A549 (cell line): ENCODE results near the gene PNISR. TPM values are rescaled to one million over a fixed set of nuclear protein-coding genes. Genes with fewer than 3 reads are reported as not detected.
A peak's percentile ranks its signal among the peaks of the same experiment; 100 is the strongest.

Experiments used
- ATAC-seq, 2 experiments: fragments of 200-7000 bp in 1 of 2; fragments of >200 bp in 1 of 2; cut with Nextera tagmentation in 1 of 2; cut with Tn5 transposase in 1 of 2; 3 replicates each; pipeline versions ENCODE4 v1.8.0 to v1.9.1; 2018 to 2020; ENCODE audit warnings: mild to moderate bottlenecking in 1 of 2, moderate library complexity in 1 of 2
- CTCF ChIA-PET: fragments of 300-600 bp; sonication (Branson Sonifier 250); formaldehyde crosslinking; extraction: SDS; loops from one replicate; lab custom pipeline; 2021; ENCODE audit warnings: antibody characterized with exemption, inconsistent platforms; lab: Yijun Ruan, JAX
- POLR2A ChIA-PET: fragments of 350-600 bp; formaldehyde crosslinking; extraction: SDS; loops from one replicate; lab custom pipeline; 2021; ENCODE audit warnings: antibody characterized with exemption, inconsistent platforms; lab: Yijun Ruan, JAX
- DNase-seq, 2 experiments: peaks; one replicate each; pipeline versions ENCODE4 v3.0.0 to v3.0.0-alpha.2; 2011 to 2016; ENCODE audit warnings: low read depth in 1 of 2, low spot score in 1 of 2
- FAIRE-seq: peaks from 2 replicates; lab custom pipeline; 2011; peaks lifted over from hg19 to GRCh38; lab: Jason Lieb, UNC
- H3K27ac ChIP-seq, 2 experiments: fragments of >200 bp; sonication (Bioruptor Twin); formaldehyde crosslinking; 3 replicates each; pipeline ENCODE4 v1.5.1; 2016 to 2017
- H3K4me1 ChIP-seq: fragments of >200 bp; sonication (Bioruptor Twin); formaldehyde crosslinking; 3 replicates; pipeline ENCODE4 v1.6.1; 2016
- H3K4me2 ChIP-seq: fragments of >200 bp; sonication (Bioruptor Twin); formaldehyde crosslinking; 3 replicates; pipeline ENCODE4 v1.6.1; 2016
- H3K4me3 ChIP-seq: fragments of >200 bp; sonication (Bioruptor Twin); formaldehyde crosslinking; 3 replicates; pipeline ENCODE4 v1.5.1; 2016
- H3K9me3 ChIP-seq: fragments of >200 bp; sonication (Bioruptor Twin); formaldehyde crosslinking; 3 replicates; pipeline ENCODE4 v1.6.1; 2016
- BHLHE40 ChIP-seq: IDR thresholded peaks from 2 replicates; pipeline ENCODE4 v1.6.1; 2012; ENCODE audit warnings: low read depth, low read length, inconsistent platforms
- CHD2 ChIP-seq: fragments of 150-350 bp; IDR thresholded peaks from 2 replicates; pipeline ENCODE4 v1.6.1; 2014; ENCODE audit warnings: low read length; ENCODE audit not compliant: partially characterized antibody
- CHD4 ChIP-seq: fragments of 200-600 bp; sonication (generic); IDR thresholded peaks from 2 replicates; pipeline ENCODE4 v1.6.1; 2016; ENCODE audit warnings: antibody characterized with exemption, mild to moderate bottlenecking, borderline replicate concordance
- EP300 ChIP-seq, 2 experiments: fragments of >200 bp; sonication (Bioruptor Twin); formaldehyde crosslinking; IDR thresholded peaks; 2 replicates in 1 of 2; 3 replicates in 1 of 2; pipeline ENCODE4 v1.6.1; 2016 to 2017
- ESRRA ChIP-seq: fragments of 150-350 bp; IDR thresholded peaks from 2 replicates; pipeline ENCODE4 v1.6.1; 2014; ENCODE audit warnings: mild to moderate bottlenecking, low read length, borderline replicate concordance
- FOSL2 ChIP-seq, 2 experiments: fragments of 450-650 bp in 1 of 2; fragments of >200 bp in 1 of 2; sonication (Bioruptor Twin) in 1 of 2; formaldehyde crosslinking; IDR thresholded peaks; 2 replicates each; pipeline versions ENCODE4 v1.5.0 to v1.6.1; 2016 to 2020; ENCODE audit warnings: mild to moderate bottlenecking in 1 of 2, moderate library complexity in 1 of 2
- FOXS1 ChIP-seq: fragments of 250-450 bp; sonication (Bioruptor Pico); IDR thresholded peaks from 2 replicates; pipeline ENCODE4 v1.5.0; 2020; ENCODE audit warnings: mild to moderate bottlenecking, moderate library complexity
- HDAC2 ChIP-seq: fragments of 200-600 bp; sonication (generic); IDR thresholded peaks from 2 replicates; pipeline ENCODE4 v1.6.1; 2016
- HOXA7 ChIP-seq: fragments of 250-450 bp; sonication (Bioruptor Pico); IDR thresholded peaks from 2 replicates; pipeline ENCODE4 v1.5.0; 2020; ENCODE audit warnings: mild to moderate bottlenecking, moderate library complexity
- HOXB13 ChIP-seq: fragments of 250-450 bp; sonication (Bioruptor Pico); IDR thresholded peaks from 2 replicates; pipeline ENCODE4 v1.5.0; 2020; ENCODE audit warnings: low read depth, mild to moderate bottlenecking, moderate library complexity
- JUN ChIP-seq, 2 experiments: fragments of >200 bp; sonication (Bioruptor Twin); formaldehyde crosslinking; IDR thresholded peaks; 2 replicates in 1 of 2; 3 replicates in 1 of 2; pipeline ENCODE4 v1.6.1; 2016 to 2017
- KDM1A ChIP-seq: fragments of 200-600 bp; sonication (generic); IDR thresholded peaks from 2 replicates; pipeline ENCODE4 v1.6.1; 2016; ENCODE audit warnings: low read depth, mild to moderate bottlenecking
- KDM5A ChIP-seq: fragments of 200-600 bp; sonication (generic); IDR thresholded peaks from 2 replicates; pipeline ENCODE4 v1.6.1; 2016; ENCODE audit warnings: antibody characterized with exemption, mild to moderate bottlenecking
- NFE2L2 ChIP-seq: fragments of 150-350 bp; conservative IDR thresholded peaks from 2 replicates; pipeline ENCODE4 v1.6.1; 2014; ENCODE audit warnings: low read length
- NR3C1 ChIP-seq: fragments of >200 bp; sonication (Bioruptor Twin); formaldehyde crosslinking; IDR thresholded peaks from 3 replicates; pipeline ENCODE4 v1.6.1; 2017
- PHF8 ChIP-seq: fragments of 200-600 bp; sonication (generic); IDR thresholded peaks from 2 replicates; pipeline ENCODE4 v1.6.1; 2016; ENCODE audit warnings: low read depth, mild to moderate bottlenecking, antibody characterized with exemption, moderate library complexity, borderline replicate concordance
- POLR2A ChIP-seq: IDR thresholded peaks from 2 replicates; pipeline ENCODE4 v1.6.1; 2012; ENCODE audit warnings: mild to moderate bottlenecking, low read length
- RAD21 ChIP-seq, 2 experiments: fragments of >200 bp in 1 of 2; sonication (Bioruptor Twin) in 1 of 2; formaldehyde crosslinking in 1 of 2; IDR thresholded peaks in 1 of 2; conservative IDR thresholded peaks in 1 of 2; 2 replicates in 1 of 2; 3 replicates in 1 of 2; pipeline ENCODE4 v1.6.1; 2012 to 2018; ENCODE audit warnings: inconsistent platforms in 1 of 2
- RCOR1 ChIP-seq: fragments of 150-350 bp; IDR thresholded peaks from 2 replicates; pipeline ENCODE4 v1.6.1; 2014; ENCODE audit warnings: antibody characterized with exemption, low read length, low read depth
- RFX5 ChIP-seq: fragments of 450-650 bp; IDR thresholded peaks from 2 replicates; pipeline ENCODE4 v1.7.1; 2014; ENCODE audit warnings: antibody characterized with exemption, mild to moderate bottlenecking, moderate library complexity
- RNF2 ChIP-seq: fragments of 200-600 bp; sonication (generic); IDR thresholded peaks from 2 replicates; pipeline ENCODE4 v1.6.1; 2016; ENCODE audit warnings: low read depth, mild to moderate bottlenecking, antibody characterized with exemption, moderate library complexity, borderline replicate concordance
- SMC3 ChIP-seq: fragments of >200 bp; sonication (Bioruptor Twin); formaldehyde crosslinking; IDR thresholded peaks from 3 replicates; pipeline ENCODE4 v1.6.1; 2018; ENCODE audit warnings: inconsistent platforms
- TFCP2L1 ChIP-seq: fragments of 250-450 bp; sonication (Bioruptor Pico); IDR thresholded peaks from 2 replicates; pipeline ENCODE4 v1.5.0; 2021; ENCODE audit warnings: mild to moderate bottlenecking
- TP53 ChIP-seq: fragments of 250-450 bp; sonication (Bioruptor Pico); IDR thresholded peaks from 2 replicates; pipeline ENCODE4 v1.5.0; 2021; ENCODE audit warnings: mild to moderate bottlenecking, moderate library complexity
- WGBS: methylation state at CpG from one replicate; pipeline ENCODE4 v1.1.6; 2017; ENCODE audit errors: missing lambda C conversion rate; 5-methylcytosine and 5-hydroxymethylcytosine counted together
- polyA plus RNA-seq, 4 experiments: library from polyadenylated mRNA; depleted of rRNA in 3 of 4; stranded (reverse); fragments of >200 nt; fragmentation: RNase III in 1 of 4; extraction: RNeasy Plus Mini Kit Qiagen cat#74134 plus additional on column Dnase treatment in 1 of 4; gene quantifications; 2 replicates in 3 of 4; 3 replicates in 1 of 4; pipeline ENCODE4 v1.2.3, GENCODE V29; 2011 to 2017
- TF ChIP-seq, protein P1 (sequence below): fragments of 250-450 bp; sonication (Bioruptor Pico); IDR thresholded peaks from 2 replicates; pipeline ENCODE4 v1.5.0; 2020; ENCODE audit warnings: low read depth, mild to moderate bottlenecking, moderate library complexity
- TF ChIP-seq, protein P2 (sequence below): fragments of 150-350 bp; IDR thresholded peaks from 2 replicates; pipeline ENCODE4 v1.6.1; 2014; ENCODE audit warnings: low read depth, mild to moderate bottlenecking, low read length
- TF ChIP-seq, protein P3 (sequence below): fragments of 200-600 bp; sonication (generic); IDR thresholded peaks from 2 replicates; pipeline ENCODE4 v1.6.1; 2016; ENCODE audit warnings: antibody characterized with exemption, mild to moderate bottlenecking, moderate library complexity
- TF ChIP-seq, protein P4 (sequence below): IDR thresholded peaks from 2 replicates; pipeline ENCODE4 v1.6.1; 2012

Gene PNISR
- polyA plus RNA-seq, 2 of the 4 experiments (the other 2 are of a cell fraction): 51.5 to 53.7 TPM

DNA sequence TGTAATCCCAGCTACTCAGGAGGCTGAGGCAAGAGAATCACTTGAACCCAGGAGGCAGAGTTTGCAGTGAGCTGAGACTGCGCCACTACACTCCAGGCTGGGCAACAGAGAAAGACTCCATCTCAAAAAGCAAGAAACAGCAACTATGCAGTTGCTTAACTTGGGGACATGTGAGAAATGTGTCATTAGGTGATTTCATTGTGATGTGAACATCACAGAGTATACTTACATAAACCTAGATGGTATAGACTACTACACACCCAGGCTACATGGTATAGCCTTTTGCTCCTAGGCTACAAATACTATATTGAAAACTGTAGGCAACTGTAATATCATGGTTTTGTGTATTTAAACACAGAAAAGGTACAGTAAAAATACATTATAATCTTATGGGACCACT lies 27.8 kb downstream of the PNISR start:
- TF ChIP-seq NFE2L2 (no peak), FOXS1 (CRISPR knock-in tag) (no peak), NR3C1 (no peak), JUN (IDR thresholded peaks at IDR 0.05) (no peak), ESRRA (no peak), RAD21 (conservative IDR thresholded peaks at IDR 0.05 in 1 of 2, IDR thresholded peaks at IDR 0.05 in 1 of 2) (no peak), RCOR1 (no peak), TP53 (CRISPR knock-in tag) (no peak), FOSL2 (IDR thresholded peaks at IDR 0.05) (no peak), FOSL2 (CRISPR knock-in tag; IDR thresholded peaks at IDR 0.05) (no peak), CHD4 (no peak), BHLHE40 (no peak), HOXB13 (no peak), SMC3 (no peak), HOXA7 (no peak), HDAC2 (no peak), RFX5 (no peak)
- TF ChIP-seq, protein P1, sequence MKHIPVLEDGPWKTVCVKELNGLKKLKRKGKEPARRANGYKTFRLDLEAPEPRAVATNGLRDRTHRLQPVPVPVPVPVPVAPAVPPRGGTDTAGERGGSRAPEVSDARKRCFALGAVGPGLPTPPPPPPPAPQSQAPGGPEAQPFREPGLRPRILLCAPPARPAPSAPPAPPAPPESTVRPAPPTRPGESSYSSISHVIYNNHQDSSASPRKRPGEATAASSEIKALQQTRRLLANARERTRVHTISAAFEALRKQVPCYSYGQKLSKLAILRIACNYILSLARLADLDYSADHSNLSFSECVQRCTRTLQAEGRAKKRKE: no peak
- TF ChIP-seq, protein P2, sequence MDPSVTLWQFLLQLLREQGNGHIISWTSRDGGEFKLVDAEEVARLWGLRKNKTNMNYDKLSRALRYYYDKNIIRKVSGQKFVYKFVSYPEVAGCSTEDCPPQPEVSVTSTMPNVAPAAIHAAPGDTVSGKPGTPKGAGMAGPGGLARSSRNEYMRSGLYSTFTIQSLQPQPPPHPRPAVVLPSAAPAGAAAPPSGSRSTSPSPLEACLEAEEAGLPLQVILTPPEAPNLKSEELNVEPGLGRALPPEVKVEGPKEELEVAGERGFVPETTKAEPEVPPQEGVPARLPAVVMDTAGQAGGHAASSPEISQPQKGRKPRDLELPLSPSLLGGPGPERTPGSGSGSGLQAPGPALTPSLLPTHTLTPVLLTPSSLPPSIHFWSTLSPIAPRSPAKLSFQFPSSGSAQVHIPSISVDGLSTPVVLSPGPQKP: no peak
- ATAC-seq: no peak
- Histone ChIP-seq H3K4me2 (no peak overlapping the region), H3K4me1 (peaks cover 4% of the 10 kb centered on the region; the same call in 1 of the 3 replicates), H3K27ac (no peak overlapping the region), H3K9me3 (no peaks in the 10 kb centered on the region), H3K4me3 (no peak overlapping the region)
- ChIA-PET CTCF (no interaction called here), POLR2A (no interaction called here)
- 0% methylated on average over 1 of the region's 1 CpG for WGBS
- DNase-seq: no peak
- no peak for FAIRE-seq

DNA sequence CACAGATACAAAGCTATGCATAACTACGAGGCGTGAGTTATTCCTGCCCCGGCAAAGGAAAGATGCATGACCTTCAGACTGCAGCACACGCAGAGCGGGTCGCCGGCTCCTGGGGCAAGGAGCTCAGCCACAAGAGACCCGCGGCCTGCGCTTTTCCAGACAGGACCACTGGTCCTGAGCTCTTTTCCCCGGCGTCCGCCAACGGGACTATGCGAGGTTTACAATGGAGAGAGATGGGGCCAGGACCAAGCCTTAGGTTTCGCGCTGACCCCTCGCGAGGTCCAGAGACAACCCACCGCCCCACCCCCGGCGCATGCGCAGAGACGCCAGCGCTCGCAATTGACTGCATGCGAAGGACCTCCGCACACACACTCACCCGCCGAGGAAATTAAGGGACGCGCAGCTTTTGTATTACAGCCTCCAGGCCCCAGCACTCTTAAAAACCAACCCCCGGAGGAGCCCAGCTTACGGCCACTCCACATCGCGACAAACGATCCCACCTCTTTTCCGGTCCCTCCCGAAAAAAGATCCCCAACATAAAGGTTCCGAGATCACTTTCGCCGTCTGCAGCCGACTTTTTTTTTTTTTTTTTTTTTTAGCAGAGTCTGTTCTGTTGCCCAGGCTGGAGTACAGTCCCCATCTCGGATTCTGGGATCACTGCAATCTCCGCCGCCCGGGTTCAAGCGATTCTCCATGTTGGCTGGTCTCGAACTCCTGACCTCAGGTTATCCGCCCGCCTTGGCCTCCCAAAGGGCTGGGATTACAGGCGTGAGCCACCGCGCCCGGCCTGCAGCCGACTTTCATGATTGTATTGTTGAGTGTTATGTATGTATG lies 31.2 kb downstream of the PNISR start, which contains the start of gene COQ3:
TSS of gene COQ3 (minus strand) at position 498 of the 834 bp plus-strand sequence. CDS start at position 482, 16 bp downstream.
- H3K9me3 ChIP-seq: no peaks in the 10 kb centered on the region
- DNase-seq (peak; percentile 74 to 80), FAIRE-seq (no peak), ATAC-seq (peak; percentile 96 to 97)
- peak within 1 kb of the TSS; percentile 59 for H3K4me3 ChIP-seq
- peak within 1 kb of the TSS; percentile 76 for H3K4me2 ChIP-seq
- 4% methylated on average over 31 of the region's 56 CpGs for WGBS
- TF ChIP-seq KDM1A (no peak), JUN (IDR thresholded peaks at IDR 0.05) (peak in 1 of 2 experiments; percentile 40; a peak in 1 of 5 replicates), EP300 (IDR thresholded peaks at IDR 0.05) (no peak), CHD2 (peak; percentile 81), KDM5A (peak; percentile 33; the same call in 1 of the 2 replicates), POLR2A (peak; percentile 43), TFCP2L1 (CRISPR knock-in tag) (0 out of 2 replicates have a peak, but pooled peaks have one; percentile 12), PHF8 (peak; percentile 76), BHLHE40 (no peak), RNF2 (no peak), RFX5 (no peak), CHD4 (no peak)
- TF ChIP-seq, protein P3, sequence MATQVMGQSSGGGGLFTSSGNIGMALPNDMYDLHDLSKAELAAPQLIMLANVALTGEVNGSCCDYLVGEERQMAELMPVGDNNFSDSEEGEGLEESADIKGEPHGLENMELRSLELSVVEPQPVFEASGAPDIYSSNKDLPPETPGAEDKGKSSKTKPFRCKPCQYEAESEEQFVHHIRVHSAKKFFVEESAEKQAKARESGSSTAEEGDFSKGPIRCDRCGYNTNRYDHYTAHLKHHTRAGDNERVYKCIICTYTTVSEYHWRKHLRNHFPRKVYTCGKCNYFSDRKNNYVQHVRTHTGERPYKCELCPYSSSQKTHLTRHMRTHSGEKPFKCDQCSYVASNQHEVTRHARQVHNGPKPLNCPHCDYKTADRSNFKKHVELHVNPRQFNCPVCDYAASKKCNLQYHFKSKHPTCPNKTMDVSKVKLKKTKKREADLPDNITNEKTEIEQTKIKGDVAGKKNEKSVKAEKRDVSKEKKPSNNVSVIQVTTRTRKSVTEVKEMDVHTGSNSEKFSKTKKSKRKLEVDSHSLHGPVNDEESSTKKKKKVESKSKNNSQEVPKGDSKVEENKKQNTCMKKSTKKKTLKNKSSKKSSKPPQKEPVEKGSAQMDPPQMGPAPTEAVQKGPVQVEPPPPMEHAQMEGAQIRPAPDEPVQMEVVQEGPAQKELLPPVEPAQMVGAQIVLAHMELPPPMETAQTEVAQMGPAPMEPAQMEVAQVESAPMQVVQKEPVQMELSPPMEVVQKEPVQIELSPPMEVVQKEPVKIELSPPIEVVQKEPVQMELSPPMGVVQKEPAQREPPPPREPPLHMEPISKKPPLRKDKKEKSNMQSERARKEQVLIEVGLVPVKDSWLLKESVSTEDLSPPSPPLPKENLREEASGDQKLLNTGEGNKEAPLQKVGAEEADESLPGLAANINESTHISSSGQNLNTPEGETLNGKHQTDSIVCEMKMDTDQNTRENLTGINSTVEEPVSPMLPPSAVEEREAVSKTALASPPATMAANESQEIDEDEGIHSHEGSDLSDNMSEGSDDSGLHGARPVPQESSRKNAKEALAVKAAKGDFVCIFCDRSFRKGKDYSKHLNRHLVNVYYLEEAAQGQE: peak; percentile 68
- TF ChIP-seq, protein P4, sequence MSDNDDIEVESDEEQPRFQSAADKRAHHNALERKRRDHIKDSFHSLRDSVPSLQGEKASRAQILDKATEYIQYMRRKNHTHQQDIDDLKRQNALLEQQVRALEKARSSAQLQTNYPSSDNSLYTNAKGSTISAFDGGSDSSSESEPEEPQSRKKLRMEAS: 0 out of 2 replicates have a peak, but pooled peaks have one; percentile 39
- H3K27ac ChIP-seq: peak within 1 kb of the TSS; percentile 83 to 95
- POLR2A ChIA-PET: interaction anchor here (0.6 to 1.7 kb wide), 11 partner anchors 8 to 468 kb away, joined by 3 to 13 read pairs (median 4); partner anchors contain the start of genes CCNC, FAXC and PNISR
- peaks cover 4% of the 10 kb centered on the region; the same call in 1 of the 3 replicates for H3K4me1 ChIP-seq
- CTCF ChIA-PET: interaction anchor here (1.3 to 1.6 kb wide), 5 partner anchors 13 to 63 kb away, joined by 3 to 5 read pairs (median 4); no protein-coding TSS in a partner anchor
